ENCODE data around the gene WSB1. TPM values are rescaled to one million over a fixed set of nuclear protein-coding genes. Genes with fewer than 3 reads are reported as not detected.

WSB1 gene
- total and polyA plus RNA-seq, 2 of the 8 experiments (the other 6 are each of a cell fraction or from before 2014, with no cell fraction given), result 113 to 140 TPM

GRCh38 chr17:27306276-27306835 is 12.4 kb downstream of the WSB1 start:
- DNase-seq (ENCODE audit: low read depth in 1 of 2, low spot score in 2 of 2) (no peak), FAIRE-seq (no peak)
- Histone ChIP-seq H3K23ac (ENCODE audit: insufficient read length) (no peak overlapping the region), H3K36me3 (ENCODE audit: control insufficient read depth in 2 of 4, insufficient read depth in 4 of 4, low read length in 3 of 4) (peaks cover 9 to 65% (median 35%) of the 10 kb centered on the region in 4 experiments), H2BK15ac (ENCODE audit: low read length) (no peak overlapping the region), H3K4me3 (ENCODE audit: extremely low read depth in 1 of 4, insufficient read depth in 2 of 4, low read depth in 3 of 4, low read length in 4 of 4) (no peak overlapping the region), H3K18ac (ENCODE audit: extremely low read depth, low read length) (no peak overlapping the region), H3K4me1 (replicated peaks in 1 of 4; ENCODE audit: control insufficient read depth in 3 of 4, insufficient read depth in 4 of 4, low read length in 3 of 4) (no peaks in the 10 kb centered on the region), H2BK120ac (replicated peaks; ENCODE audit: low read depth, low read length) (no peak overlapping the region), H3K4ac (replicated peaks; ENCODE audit: insufficient read length, low read depth, low read length) (no peak overlapping the region), H3K79me1 (ENCODE audit: low read depth, low read length) (no peaks in the 10 kb centered on the region), H2BK5ac (ENCODE audit: low read depth, low read length) (no peak overlapping the region), H3K9ac (replicated peaks in 1 of 4; ENCODE audit: extremely low read depth in 1 of 4, low read depth in 3 of 4, low read length in 3 of 4) (no peak overlapping the region), H3K56ac (replicated peaks; ENCODE audit: insufficient read length, low read depth, low read length) (no peak overlapping the region), H3K14ac (ENCODE audit: insufficient read length) (no peak overlapping the region), H4K8ac (ENCODE audit: extremely low read depth, insufficient read depth, low read length) (no peak overlapping the region), H3K9me3 (ENCODE audit: insufficient read depth in 2 of 2, low read depth in 1 of 2, low read length in 1 of 2) (no peaks in the 10 kb centered on the region), H3K27me3 (replicated peaks in 1 of 4; ENCODE audit: control insufficient read depth in 3 of 4, extremely low read depth in 1 of 4, insufficient read depth in 3 of 4, low read length in 3 of 4) (no peaks in the 10 kb centered on the region), H3K23me2 (ENCODE audit: low read depth, low read length) (no peaks in the 10 kb centered on the region), H4K20me1 (replicated peaks in 1 of 2; ENCODE audit: control insufficient read depth in 1 of 2, insufficient read depth in 2 of 2, low read length in 2 of 2) (peaks cover 3 to 9% of the 10 kb centered on the region in 2 experiments), H4K5ac (ENCODE audit: insufficient read length, low read depth, low read length) (no peak overlapping the region), H2AFZ (ENCODE audit: low read length) (no peak overlapping the region), H2BK20ac (ENCODE audit: low read length) (no peak overlapping the region), H3K79me2 (ENCODE audit: control insufficient read depth in 1 of 2, insufficient read depth in 2 of 2, low read length in 2 of 2) (peaks cover 4 to 31% of the 10 kb centered on the region in 2 experiments; a peak in 3 of 4 replicates), H3K27ac (ENCODE audit: low read depth, low read length) (no peak overlapping the region), H2AK5ac (ENCODE audit: low read depth, low read length) (no peak overlapping the region), H4K91ac (replicated peaks; ENCODE audit: insufficient read length, low read length) (no peak overlapping the region), H2BK12ac (ENCODE audit: low read depth, low read length) (no peak overlapping the region), H3K4me2 (ENCODE audit: insufficient read depth in 1 of 2, low read depth in 2 of 2, low read length in 2 of 2) (no peak overlapping the region)
- CTCF ChIA-PET (ENCODE audit: partially characterized antibody), result interaction anchor here (1.7 kb wide), 1 partner anchor 69 kb away, joined by 4 read pairs; no protein-coding TSS in a partner anchor
- POLR2A ChIA-PET (ENCODE audit: partially characterized antibody), result interaction anchor here (5.5 kb wide), 1 partner anchor 12 kb away, joined by 30 read pairs; the partner anchor contains the start of gene WSB1
- 97% methylated on average over 7 of the region's 7 CpGs; no CpG with 5 or more reads in 1 of the 2 experiments for WGBS, 2 experiments (ENCODE audit: extremely low coverage in 1 of 2, insufficient coverage in 1 of 2, insufficient read length in 1 of 2, insufficient replicate concordance in 2 of 2, low coverage in 1 of 2, low lambda C conversion rate in 2 of 2, missing lambda C conversion rate in 1 of 2)

Data from H1 (cell line).